Measurements from ENCODE around the gene TTC8. TPM values are rescaled to one million over a fixed set of nuclear protein-coding genes. Genes with fewer than 3 reads are reported as not detected.
"Not testable (repeated sequence)": the region's sequence is repeated elsewhere in the genome, so short reads cannot be mapped to it uniquely, and the experiment has no call there.

The TTC8 gene
- total RNA-seq, 1 experiment from 2014 or later: 21.5 TPM

- no peak for DNase-seq (ENCODE audit: low read depth)
Measured at GRCh38 chr14:88823968-88824313, 510 bp upstream of the TTC8 start.

GRCh38 chr14:88825078-88825458 is 617 bp downstream of the TTC8 start:
- DNase-seq (ENCODE audit: low read depth): no peak

- DNase-seq (ENCODE audit: low read depth): no peak
Measured at GRCh38 chr14:88825503-88825902, 1.1 kb downstream of the TTC8 start.

GRCh38 chr14:88829188-88829587 is 4.7 kb downstream of the TTC8 start:
- DNase-seq (ENCODE audit: low read depth): no peak

- DNase-seq (ENCODE audit: low read depth): no peak
Measured at GRCh38 chr14:88829685-88830302, 5.3 kb downstream of the TTC8 start.

- DNase-seq (ENCODE audit: low read depth): peak; percentile 80
Measured at GRCh38 chr14:88831284-88831683, 6.8 kb downstream of the TTC8 start.

- peak; percentile 13 for DNase-seq (ENCODE audit: low read depth)
Measured at GRCh38 chr14:88834883-88835431, 10.5 kb downstream of the TTC8 start.

- DNase-seq (ENCODE audit: low read depth): no peak
Measured at GRCh38 chr14:88835661-88836060, 11.2 kb downstream of the TTC8 start.

GRCh38 chr14:88837495-88837894 is 13.0 kb downstream of the TTC8 start:
- DNase-seq (ENCODE audit: low read depth): no peak

- no peak for DNase-seq (ENCODE audit: low read depth)
Measured at GRCh38 chr14:88838015-88838414, 13.6 kb downstream of the TTC8 start.

GRCh38 chr14:88840926-88841325 is 16.5 kb downstream of the TTC8 start:
- DNase-seq (ENCODE audit: low read depth): no peak

GRCh38 chr14:88841741-88842140 is 17.3 kb downstream of the TTC8 start:
- DNase-seq (ENCODE audit: low read depth): peak; percentile 40

GRCh38 chr14:88842414-88842813 is 18.0 kb downstream of the TTC8 start:
- no peak for DNase-seq (ENCODE audit: low read depth)

GRCh38 chr14:88844980-88845491 is 20.6 kb downstream of the TTC8 start:
- DNase-seq (ENCODE audit: low read depth): no peak

GRCh38 chr14:88848571-88848970 is 24.1 kb downstream of the TTC8 start:
- DNase-seq (ENCODE audit: low read depth): no peak

GRCh38 chr14:88849716-88850115 is 25.3 kb downstream of the TTC8 start:
- no peak for DNase-seq (ENCODE audit: low read depth)

GRCh38 chr14:88851587-88851986 is 27.1 kb downstream of the TTC8 start:
- no peak for DNase-seq (ENCODE audit: low read depth)

- no peak for DNase-seq (ENCODE audit: low read depth)
Measured at GRCh38 chr14:88852632-88853031, 28.2 kb downstream of the TTC8 start.

- no peak for DNase-seq (ENCODE audit: low read depth)
Measured at GRCh38 chr14:88853129-88853528, 28.7 kb downstream of the TTC8 start.

GRCh38 chr14:88856786-88857366 is 32.4 kb downstream of the TTC8 start:
- DNase-seq (ENCODE audit: low read depth): no peak

GRCh38 chr14:88857861-88858260 is 33.4 kb downstream of the TTC8 start:
- not testable (repeated sequence) for DNase-seq (ENCODE audit: low read depth)

- not testable (repeated sequence) for DNase-seq (ENCODE audit: low read depth)
Measured at GRCh38 chr14:88859118-88859517, 34.7 kb downstream of the TTC8 start.

- DNase-seq (ENCODE audit: low read depth): no peak
Measured at GRCh38 chr14:88863167-88863566, 38.7 kb downstream of the TTC8 start.
